SU-DHL-6 (cell line): Measurements from ENCODE around the gene ITPR2.

Experiments used
- H2AFZ ChIP-seq: fragments of 200-600 bp; sonication (generic); 2 replicates; pipeline ENCODE4 v1.6.1; 2014; ENCODE audit warnings: low read depth, mild to moderate bottlenecking, moderate library complexity, mixed read lengths, antibody characterized with exemption, low read length; ENCODE audit not compliant: severe bottlenecking
- H3F3A ChIP-seq: fragments of 200-600 bp; shearing (Covaris generic); 2 replicates; pipeline ENCODE4 v1.6.0; 2016; ENCODE audit warnings: antibody characterized with exemption, mild to moderate bottlenecking; ENCODE audit not compliant: insufficient read depth
- H3K27ac ChIP-seq: fragments of 200-600 bp; sonication (generic); 2 replicates; pipeline ENCODE4 v1.5.1; 2016; ENCODE audit warnings: low read depth, mild to moderate bottlenecking, low read length, moderate library complexity, mixed read lengths
- H3K27me3 ChIP-seq: fragments of 200-600 bp; sonication (generic), shearing (Covaris generic); 2 replicates; pipeline ENCODE4 v1.6.0; 2014; ENCODE audit warnings: mild to moderate bottlenecking, low read length
- H3K36me3 ChIP-seq: fragments of 200-600 bp; sonication (generic); 2 replicates; pipeline ENCODE4 v1.6.1; 2014; ENCODE audit warnings: mild to moderate bottlenecking, low read length, mixed read lengths
- H3K4me2 ChIP-seq: fragments of 300-600, 200-600 bp; shearing (Covaris generic), sonication (generic); 2 replicates; pipeline ENCODE4 v1.6.0; 2014; ENCODE audit warnings: low read length, low read depth, mild to moderate bottlenecking; ENCODE audit not compliant: poor library complexity, severe bottlenecking
- H3K4me3 ChIP-seq: fragments of 200-600 bp; sonication (generic); 2 replicates; pipeline ENCODE4 v1.5.1; 2014; ENCODE audit warnings: antibody characterized with exemption, low read length, mild to moderate bottlenecking, mixed read lengths; ENCODE audit not compliant: insufficient read depth, poor library complexity, severe bottlenecking
- H3K79me2 ChIP-seq: fragments of 200-600 bp; sonication (generic); 2 replicates; pipeline ENCODE4 v1.6.1; 2014; ENCODE audit warnings: mild to moderate bottlenecking, low read length, moderate library complexity; ENCODE audit not compliant: insufficient read depth
- H3K9ac ChIP-seq: fragments of 200-600 bp; sonication (generic); 2 replicates; pipeline ENCODE4 v1.7.0; 2014; ENCODE audit warnings: mild to moderate bottlenecking, low read length
- H3K9me2 ChIP-seq: fragments of 200-600 bp; sonication (generic); replicated peaks from 2 replicates; pipeline ENCODE4 v1.6.1; 2014; ENCODE audit warnings: low read length; ENCODE audit not compliant: insufficient read depth
- H3K9me3 ChIP-seq: fragments of 200-600 bp; sonication (generic); 2 replicates; pipeline ENCODE4 v1.6.1; 2014; ENCODE audit warnings: low read length, mixed read lengths; ENCODE audit not compliant: insufficient read depth
- H4K20me1 ChIP-seq: fragments of 200-600 bp; sonication (generic); 2 replicates; pipeline ENCODE4 v1.6.1; 2014; ENCODE audit warnings: low read depth, mild to moderate bottlenecking, antibody characterized with exemption, low read length, moderate library complexity, mixed read lengths
- EZH2phosphoT487 ChIP-seq: fragments of 200-600 bp; sonication (generic), shearing (Covaris generic); conservative IDR thresholded peaks from 2 replicates; pipeline ENCODE4 v1.6.1; 2018; ENCODE audit warnings: mild to moderate bottlenecking, antibody characterized with exemption, low read length, moderate library complexity, mixed read lengths
- TF ChIP-seq, protein P1 (sequence below): fragments of 200-600 bp; sonication (generic); IDR thresholded peaks from one replicate; pipeline ENCODE4 v1.5.1; 2017; ENCODE audit warnings: antibody characterized with exemption, mild to moderate bottlenecking, low read length, moderate library complexity; ENCODE audit not compliant: insufficient read depth, poor library complexity, severe bottlenecking

ITPR2 gene

GRCh38 chr12:26341491-26341890, 491.5 kb downstream of the ITPR2 start:
- TF ChIP-seq, protein P1, sequence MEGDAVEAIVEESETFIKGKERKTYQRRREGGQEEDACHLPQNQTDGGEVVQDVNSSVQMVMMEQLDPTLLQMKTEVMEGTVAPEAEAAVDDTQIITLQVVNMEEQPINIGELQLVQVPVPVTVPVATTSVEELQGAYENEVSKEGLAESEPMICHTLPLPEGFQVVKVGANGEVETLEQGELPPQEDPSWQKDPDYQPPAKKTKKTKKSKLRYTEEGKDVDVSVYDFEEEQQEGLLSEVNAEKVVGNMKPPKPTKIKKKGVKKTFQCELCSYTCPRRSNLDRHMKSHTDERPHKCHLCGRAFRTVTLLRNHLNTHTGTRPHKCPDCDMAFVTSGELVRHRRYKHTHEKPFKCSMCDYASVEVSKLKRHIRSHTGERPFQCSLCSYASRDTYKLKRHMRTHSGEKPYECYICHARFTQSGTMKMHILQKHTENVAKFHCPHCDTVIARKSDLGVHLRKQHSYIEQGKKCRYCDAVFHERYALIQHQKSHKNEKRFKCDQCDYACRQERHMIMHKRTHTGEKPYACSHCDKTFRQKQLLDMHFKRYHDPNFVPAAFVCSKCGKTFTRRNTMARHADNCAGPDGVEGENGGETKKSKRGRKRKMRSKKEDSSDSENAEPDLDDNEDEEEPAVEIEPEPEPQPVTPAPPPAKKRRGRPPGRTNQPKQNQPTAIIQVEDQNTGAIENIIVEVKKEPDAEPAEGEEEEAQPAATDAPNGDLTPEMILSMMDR: no peak
- no peak for TF ChIP-seq EZH2phosphoT487
- no peak overlapping the region for H3K27ac ChIP-seq
- H3K4me2 ChIP-seq: no peak overlapping the region

DNA sequence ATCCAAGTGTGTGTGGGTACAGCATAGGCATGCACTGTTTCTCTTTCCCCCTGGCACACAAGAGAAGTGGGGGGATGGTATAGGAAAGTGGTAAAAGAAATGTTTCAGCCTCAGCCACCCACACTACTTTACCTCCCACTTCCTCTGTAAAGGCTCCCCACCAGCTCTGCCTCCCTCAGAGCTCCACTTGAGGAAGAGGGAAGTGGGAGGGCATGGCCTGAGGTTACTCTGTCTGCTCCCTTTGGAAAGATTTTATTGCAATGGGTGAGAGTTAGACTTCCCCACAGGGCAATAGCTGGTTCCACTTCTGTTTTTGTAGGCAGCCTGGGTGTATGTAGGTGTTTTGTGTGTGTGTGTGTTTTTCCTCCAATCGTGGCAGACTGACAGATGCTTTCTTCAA, 492.3 kb downstream of the ITPR2 start:
- Histone ChIP-seq H3K27me3 (no peaks in the 10 kb centered on the region), H4K20me1 (no peaks in the 10 kb centered on the region), H3K9ac (no peak overlapping the region), H3K4me3 (no peak overlapping the region), H3K36me3 (no peaks in the 10 kb centered on the region), H3K27ac (no peak overlapping the region), H3F3A (no peaks in the 10 kb centered on the region), H2AFZ (no peak overlapping the region), H3K79me2 (no peaks in the 10 kb centered on the region), H3K9me3 (no peaks in the 10 kb centered on the region), H3K4me2 (no peak overlapping the region), H3K9me2 (no peaks in the 10 kb centered on the region)
- TF ChIP-seq, protein P1: no peak
- no peak for TF ChIP-seq EZH2phosphoT487

More at GRCh38 chr12:26341491-26341890, 491.5 kb downstream of the ITPR2 start:
- H3K4me3 ChIP-seq: no peak overlapping the region
- no peaks in the 10 kb centered on the region for H3F3A ChIP-seq
- no peaks in the 10 kb centered on the region for H3K27me3 ChIP-seq
- H3K9me2 ChIP-seq: no peaks in the 10 kb centered on the region
- no peak overlapping the region for H3K9ac ChIP-seq
- no peaks in the 10 kb centered on the region for H3K36me3 ChIP-seq
- H2AFZ ChIP-seq: no peak overlapping the region
- no peaks in the 10 kb centered on the region for H3K79me2 ChIP-seq
- no peaks in the 10 kb centered on the region for H3K9me3 ChIP-seq
- no peaks in the 10 kb centered on the region for H4K20me1 ChIP-seq

GRCh38 chr12:26339976-26340375, 493.0 kb downstream of the ITPR2 start:
- H3K27me3 ChIP-seq: no peaks in the 10 kb centered on the region
- H4K20me1 ChIP-seq: no peaks in the 10 kb centered on the region
- no peaks in the 10 kb centered on the region for H3K36me3 ChIP-seq
- H3K4me3 ChIP-seq: no peak overlapping the region
- no peak overlapping the region for H3K9ac ChIP-seq
- no peak overlapping the region for H3K27ac ChIP-seq
- H3F3A ChIP-seq: no peaks in the 10 kb centered on the region
- no peak overlapping the region for H3K4me2 ChIP-seq
- TF ChIP-seq EZH2phosphoT487: no peak
- TF ChIP-seq, protein P1: no peak
- H3K9me2 ChIP-seq: no peaks in the 10 kb centered on the region
- H3K9me3 ChIP-seq: no peaks in the 10 kb centered on the region
- no peak overlapping the region for H2AFZ ChIP-seq
- H3K79me2 ChIP-seq: no peaks in the 10 kb centered on the region
